KMS-11 (cell line): ENCODE measurements around the gene TLE4.

Experiments
- H2AFZ ChIP-seq: fragments of 200-600 bp; sonication (generic); 2 replicates; pipeline ENCODE4 v1.6.1; 2016; ENCODE audit warnings: antibody characterized with exemption, mixed run types, low read depth
- H3K27ac ChIP-seq: fragments of 200-600 bp; sonication (generic); 2 replicates; pipeline ENCODE4 v1.6.1; 2016; ENCODE audit warnings: mild to moderate bottlenecking, mixed run types
- H3K27me3 ChIP-seq: fragments of 200-600 bp; sonication (generic); 2 replicates; pipeline ENCODE4 v1.6.1; 2017; ENCODE audit warnings: mild to moderate bottlenecking, low read depth, mixed run types, moderate library complexity; ENCODE audit not compliant: insufficient read depth
- H3K36me3 ChIP-seq: fragments of 200-600 bp; sonication (generic); 2 replicates; pipeline ENCODE4 v1.6.1; 2017; ENCODE audit warnings: mild to moderate bottlenecking, mixed run types; ENCODE audit not compliant: insufficient read depth
- H3K4me1 ChIP-seq: fragments of 200-600 bp; sonication (generic); 2 replicates; pipeline ENCODE4 v1.6.1; 2016; ENCODE audit warnings: mild to moderate bottlenecking, low read depth, mixed run types; ENCODE audit not compliant: poor library complexity, severe bottlenecking
- H3K4me2 ChIP-seq: fragments of 200-600 bp; sonication (generic); 2 replicates; pipeline ENCODE4 v1.7.0; 2016; ENCODE audit warnings: mild to moderate bottlenecking, mixed run types
- H3K4me3 ChIP-seq: fragments of 200-600 bp; sonication (generic); IDR thresholded peaks from 2 replicates; pipeline ENCODE4 v1.6.1; 2017; ENCODE audit warnings: low read depth, low read length, mixed read lengths; ENCODE audit not compliant: insufficient read depth
- H3K79me2 ChIP-seq: fragments of 200-600 bp; sonication (generic); 2 replicates; pipeline ENCODE4 v1.6.1; 2016; ENCODE audit warnings: low read depth, mixed run types; ENCODE audit not compliant: insufficient read depth
- H3K9ac ChIP-seq: fragments of 200-600 bp; sonication (generic); 2 replicates; pipeline ENCODE4 v1.6.1; 2016; ENCODE audit warnings: mild to moderate bottlenecking, mixed run types
- H4K20me1 ChIP-seq: fragments of 200-600 bp; sonication (generic); 2 replicates; pipeline ENCODE4 v1.6.1; 2016; ENCODE audit warnings: mild to moderate bottlenecking, mixed run types; ENCODE audit not compliant: insufficient read depth
- TF ChIP-seq, protein P1 (sequence below): fragments of 200-600 bp; sonication (generic); conservative IDR thresholded peaks from 2 replicates; pipeline ENCODE4 v1.6.1; 2017; ENCODE audit warnings: low read depth, mild to moderate bottlenecking, antibody characterized with exemption, low read length, moderate library complexity, mixed read lengths

The TLE4 gene

DNA sequence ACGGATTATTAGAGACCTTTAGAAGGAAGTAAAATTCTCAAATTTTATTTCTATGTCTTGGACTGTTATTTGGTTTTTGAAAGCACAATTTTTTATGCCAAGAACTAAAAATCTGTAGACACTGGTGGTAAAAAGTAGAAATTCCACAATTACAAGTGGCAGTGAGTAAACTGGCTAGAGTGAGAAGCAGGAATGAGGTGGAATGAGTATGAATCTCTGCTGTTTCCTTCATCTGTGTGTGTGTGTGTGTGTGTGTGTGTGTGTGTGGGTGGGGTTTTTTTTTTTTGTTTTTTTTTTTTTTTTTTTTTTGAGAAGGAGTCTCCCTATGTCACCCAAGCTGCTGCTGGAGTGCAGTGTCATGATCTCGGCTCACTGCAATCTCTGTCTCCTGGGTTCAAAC lies 94.2 kb downstream of the TLE4 start:
- H3K27ac ChIP-seq, result no peak overlapping the region
- no peaks in the 10 kb centered on the region for H3K4me1 ChIP-seq
- H3K79me2 ChIP-seq, result no peaks in the 10 kb centered on the region
- H3K4me3 ChIP-seq, result no peak overlapping the region
- H3K36me3 ChIP-seq, result no peaks in the 10 kb centered on the region
- no peaks in the 10 kb centered on the region for H4K20me1 ChIP-seq
- H3K9ac ChIP-seq, result no peak overlapping the region
- no peak overlapping the region for H2AFZ ChIP-seq
- TF ChIP-seq, protein P1, sequence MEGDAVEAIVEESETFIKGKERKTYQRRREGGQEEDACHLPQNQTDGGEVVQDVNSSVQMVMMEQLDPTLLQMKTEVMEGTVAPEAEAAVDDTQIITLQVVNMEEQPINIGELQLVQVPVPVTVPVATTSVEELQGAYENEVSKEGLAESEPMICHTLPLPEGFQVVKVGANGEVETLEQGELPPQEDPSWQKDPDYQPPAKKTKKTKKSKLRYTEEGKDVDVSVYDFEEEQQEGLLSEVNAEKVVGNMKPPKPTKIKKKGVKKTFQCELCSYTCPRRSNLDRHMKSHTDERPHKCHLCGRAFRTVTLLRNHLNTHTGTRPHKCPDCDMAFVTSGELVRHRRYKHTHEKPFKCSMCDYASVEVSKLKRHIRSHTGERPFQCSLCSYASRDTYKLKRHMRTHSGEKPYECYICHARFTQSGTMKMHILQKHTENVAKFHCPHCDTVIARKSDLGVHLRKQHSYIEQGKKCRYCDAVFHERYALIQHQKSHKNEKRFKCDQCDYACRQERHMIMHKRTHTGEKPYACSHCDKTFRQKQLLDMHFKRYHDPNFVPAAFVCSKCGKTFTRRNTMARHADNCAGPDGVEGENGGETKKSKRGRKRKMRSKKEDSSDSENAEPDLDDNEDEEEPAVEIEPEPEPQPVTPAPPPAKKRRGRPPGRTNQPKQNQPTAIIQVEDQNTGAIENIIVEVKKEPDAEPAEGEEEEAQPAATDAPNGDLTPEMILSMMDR, result no peak
- H3K27me3 ChIP-seq, result no peaks in the 10 kb centered on the region
- H3K4me2 ChIP-seq, result no peak overlapping the region

DNA sequence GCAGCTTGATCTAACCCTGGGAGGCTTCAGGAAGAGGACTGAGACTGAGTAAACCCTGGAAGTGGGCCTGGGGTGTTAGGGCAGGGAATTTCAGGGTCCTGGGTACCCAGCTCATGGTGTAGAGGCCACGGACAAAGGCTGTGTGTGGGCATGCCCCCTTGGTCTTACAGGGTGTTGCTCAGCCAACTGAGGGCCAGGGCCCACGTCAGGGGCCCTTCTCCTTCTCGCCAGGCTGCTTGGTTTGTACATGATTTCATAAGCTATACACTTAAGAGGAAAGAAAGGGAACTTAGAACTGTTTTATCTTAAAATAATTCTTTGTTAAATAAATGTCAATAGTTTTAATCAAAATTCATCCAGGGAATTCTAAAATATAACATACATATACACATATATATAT lies 95.4 kb downstream of the TLE4 start:
- TF ChIP-seq, protein P1, result no peak
- H3K36me3 ChIP-seq, result no peaks in the 10 kb centered on the region
- H4K20me1 ChIP-seq, result no peaks in the 10 kb centered on the region
- no peak overlapping the region for H3K9ac ChIP-seq
- H3K4me3 ChIP-seq, result no peak overlapping the region
- H3K79me2 ChIP-seq, result no peaks in the 10 kb centered on the region
- H3K27ac ChIP-seq, result no peak overlapping the region
- no peaks in the 10 kb centered on the region for H3K27me3 ChIP-seq
- no peak overlapping the region for H2AFZ ChIP-seq
- H3K4me1 ChIP-seq, result no peaks in the 10 kb centered on the region
- H3K4me2 ChIP-seq, result no peak overlapping the region

DNA sequence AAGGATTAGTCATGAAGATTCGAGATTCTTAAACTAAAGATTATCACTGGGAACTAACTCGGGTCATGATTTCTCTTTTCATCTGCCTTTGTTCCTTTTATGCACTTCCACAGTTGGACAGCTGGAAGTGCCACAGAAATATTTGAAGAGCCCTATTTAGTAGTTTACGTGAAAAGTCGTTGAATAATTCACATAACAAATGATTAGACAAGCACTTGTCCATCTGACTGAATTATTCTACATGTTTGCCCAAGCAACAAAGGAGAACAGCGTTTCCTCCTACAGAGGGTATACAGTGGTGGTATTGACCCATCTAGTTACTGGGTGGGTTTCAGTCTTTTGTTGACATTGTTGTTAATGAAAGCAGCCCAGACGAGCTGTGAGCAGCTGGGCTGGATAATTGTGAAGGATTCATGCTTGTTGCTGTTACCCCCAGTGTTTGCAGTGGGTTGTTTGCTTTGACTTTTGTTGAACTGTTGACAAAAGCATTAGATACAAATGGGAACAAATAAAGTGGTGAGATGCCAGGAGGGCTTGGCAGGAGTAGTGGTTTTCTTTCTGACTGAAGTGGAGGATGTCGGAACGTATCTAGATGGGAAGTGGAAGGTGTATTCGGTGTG lies 96.2 kb downstream of the TLE4 start:
- Histone ChIP-seq H4K20me1 (no peaks in the 10 kb centered on the region), H3K27ac (no peak overlapping the region), H3K4me1 (no peaks in the 10 kb centered on the region), H3K4me3 (no peak overlapping the region), H3K9ac (no peak overlapping the region), H3K4me2 (no peak overlapping the region), H2AFZ (no peak overlapping the region), H3K79me2 (no peaks in the 10 kb centered on the region), H3K36me3 (no peaks in the 10 kb centered on the region), H3K27me3 (no peaks in the 10 kb centered on the region)
- TF ChIP-seq, protein P1, result no peak

DNA sequence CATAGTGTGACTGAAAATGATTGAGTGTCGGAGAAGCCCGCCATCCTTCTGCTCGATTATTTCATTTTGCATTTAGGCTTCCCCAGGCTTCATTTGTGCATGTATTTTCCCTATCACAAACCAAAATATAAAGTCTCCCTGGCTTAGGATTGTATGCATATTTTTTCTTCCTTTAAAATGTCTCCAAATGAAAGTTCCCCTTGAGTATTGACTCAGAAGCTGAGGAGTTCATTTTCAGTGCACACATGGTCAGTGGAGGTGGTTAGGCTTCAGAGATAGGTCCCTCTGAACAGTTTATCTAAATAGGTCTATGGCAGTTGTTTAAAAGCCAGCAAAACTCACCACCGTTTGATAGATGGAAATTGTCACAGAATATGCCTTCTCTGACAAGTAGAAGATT lies 97.2 kb downstream of the TLE4 start:
- Histone ChIP-seq H3K4me1 (no peaks in the 10 kb centered on the region), H3K36me3 (no peaks in the 10 kb centered on the region), H3K9ac (no peak overlapping the region), H3K4me2 (no peak overlapping the region), H4K20me1 (no peaks in the 10 kb centered on the region), H3K4me3 (no peak overlapping the region), H3K27me3 (no peaks in the 10 kb centered on the region), H3K79me2 (no peaks in the 10 kb centered on the region), H2AFZ (no peak overlapping the region), H3K27ac (no peak overlapping the region)
- TF ChIP-seq, protein P1, result no peak
